ENCODE measurements around the gene NEK6.

DNA sequence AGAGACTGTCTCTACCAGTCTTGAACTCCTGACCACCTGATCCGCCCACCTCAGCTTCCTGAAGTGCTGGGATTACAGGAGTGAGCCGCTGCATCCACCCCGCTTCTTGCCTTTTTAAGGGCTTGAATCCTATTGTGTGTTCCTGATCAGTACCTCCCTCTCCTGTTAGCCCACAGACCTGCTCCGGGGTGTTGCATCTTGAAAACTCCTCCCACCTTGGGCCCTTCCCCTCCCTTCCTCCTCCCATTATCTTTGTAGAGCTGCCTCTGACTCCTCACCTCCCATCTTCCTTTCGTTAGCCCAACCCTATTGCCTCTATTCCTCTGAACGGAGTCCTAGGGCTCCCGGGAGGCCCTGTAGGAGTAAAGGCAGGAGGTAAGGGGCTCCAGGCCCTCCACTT lies 48.5 kb upstream of the NEK6 start:
- TF ChIP-seq, protein P1, sequence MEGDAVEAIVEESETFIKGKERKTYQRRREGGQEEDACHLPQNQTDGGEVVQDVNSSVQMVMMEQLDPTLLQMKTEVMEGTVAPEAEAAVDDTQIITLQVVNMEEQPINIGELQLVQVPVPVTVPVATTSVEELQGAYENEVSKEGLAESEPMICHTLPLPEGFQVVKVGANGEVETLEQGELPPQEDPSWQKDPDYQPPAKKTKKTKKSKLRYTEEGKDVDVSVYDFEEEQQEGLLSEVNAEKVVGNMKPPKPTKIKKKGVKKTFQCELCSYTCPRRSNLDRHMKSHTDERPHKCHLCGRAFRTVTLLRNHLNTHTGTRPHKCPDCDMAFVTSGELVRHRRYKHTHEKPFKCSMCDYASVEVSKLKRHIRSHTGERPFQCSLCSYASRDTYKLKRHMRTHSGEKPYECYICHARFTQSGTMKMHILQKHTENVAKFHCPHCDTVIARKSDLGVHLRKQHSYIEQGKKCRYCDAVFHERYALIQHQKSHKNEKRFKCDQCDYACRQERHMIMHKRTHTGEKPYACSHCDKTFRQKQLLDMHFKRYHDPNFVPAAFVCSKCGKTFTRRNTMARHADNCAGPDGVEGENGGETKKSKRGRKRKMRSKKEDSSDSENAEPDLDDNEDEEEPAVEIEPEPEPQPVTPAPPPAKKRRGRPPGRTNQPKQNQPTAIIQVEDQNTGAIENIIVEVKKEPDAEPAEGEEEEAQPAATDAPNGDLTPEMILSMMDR (IDR thresholded peaks at IDR 0.05; ENCODE audit: poor library complexity), result no peak
- no peak for TF ChIP-seq EZH2phosphoT487 (IDR thresholded peaks at IDR 0.05; ENCODE audit: low read depth, severe bottlenecking, unreplicated experiment)

Data from hepatocyte (in vitro differentiated cells).